Choroid plexus epithelial cell (primary cell): Measurements from ENCODE around the gene YY1.

Source experiments
- DNase-seq: peaks from one replicate; pipeline ENCODE4 v3.0.0-alpha.2; 2010; ENCODE audit warnings: low read depth
- H3K4me3 ChIP-seq: 2 replicates; pipeline ENCODE4 v1.5.1; 2011; ENCODE audit warnings: low read depth, mild to moderate bottlenecking, control low read depth, low read length, moderate library complexity
- CTCF ChIP-seq: conservative IDR thresholded peaks from 2 replicates; pipeline ENCODE4 v1.5.1; 2011; ENCODE audit warnings: low read depth, mild to moderate bottlenecking, control low read depth, inconsistent platforms, low read length, moderate library complexity

YY1 gene

GRCh38 chr14:100322138-100322957 lies 83.4 kb downstream of the YY1 start:
- no peak overlapping the region for H3K4me3 ChIP-seq
- no peak for TF ChIP-seq CTCF
- DNase-seq, result no peak

GRCh38 chr14:100323121-100323941 lies 84.4 kb downstream of the YY1 start, which contains the start of gene SLC25A47:
SLC25A47 (plus strand) TSS chr14:100323339; CDS start chr14:100323415, 76 bp downstream.
- H3K4me3 ChIP-seq, result no peak within 1 kb of the TSS

GRCh38 chr14:100323942-100324307 lies 85.0 kb downstream of the YY1 start:
- no peak overlapping the region for H3K4me3 ChIP-seq
- TF ChIP-seq CTCF, result no peak
- no peak for DNase-seq

More at GRCh38 chr14:100323121-100323941, 84.4 kb downstream of the YY1 start, which contains the start of gene SLC25A47:
- no peak for TF ChIP-seq CTCF
- no peak for DNase-seq

- DNase-seq, result no peak
- H3K4me3 ChIP-seq, result no peak overlapping the region
- no peak for TF ChIP-seq CTCF
Observed at GRCh38 chr14:100325231-100325632, 86.3 kb downstream of the YY1 start.

- no peak for TF ChIP-seq CTCF
- H3K4me3 ChIP-seq, result no peak overlapping the region
- DNase-seq, result no peak
Observed at GRCh38 chr14:100325958-100326357, 87.0 kb downstream of the YY1 start.

GRCh38 chr14:100327128-100327527 lies 88.2 kb downstream of the YY1 start:
- DNase-seq, result no peak
- TF ChIP-seq CTCF, result no peak
- no peak overlapping the region for H3K4me3 ChIP-seq
